ENCODE measurements around the gene PPP1R15A.

GRCh38 chr19:48899781-48900476 lies 27.7 kb downstream of the PPP1R15A start, which contains the start of gene NUCB1:
- TF ChIP-seq CTCF (IDR thresholded peaks at IDR 0.05; ENCODE audit: poor library complexity, severe bottlenecking) (peak; percentile 65), POLR2AphosphoS5 (IDR thresholded peaks at IDR 0.05) (peak; percentile 81), EP300 (conservative IDR thresholded peaks at IDR 0.05; ENCODE audit: poor library complexity, severe bottlenecking) (peak; percentile 21), TAF1 (IDR thresholded peaks at IDR 0.05; ENCODE audit: low read depth) (no peak), EZH2 (IDR thresholded peaks at IDR 0.05; ENCODE audit: borderline replicate concordance, insufficient read depth, low read length, poor library complexity, severe bottlenecking) (no peak), RAD21 (conservative IDR thresholded peaks at IDR 0.05) (peak; percentile 49), REST (IDR thresholded peaks at IDR 0.05; ENCODE audit: borderline replicate concordance) (peak; percentile 36), MXI1 (conservative IDR thresholded peaks at IDR 0.05; ENCODE audit: poor library complexity, severe bottlenecking) (peak; percentile 78)

Measured in neural cell (in vitro differentiated cells).